H9 (cell line): ENCODE results near the gene ATG4B. TPM values are rescaled to one million over a fixed set of nuclear protein-coding genes. Genes with fewer than 3 reads are reported as not detected.

Experiments
- DNase-seq: peaks from one replicate; pipeline ENCODE4 v3.0.0-alpha.2; 2017
- H2AFZ ChIP-seq: one replicate; pipeline ENCODE4 v1.6.1; 2013; ENCODE audit warnings: mild to moderate bottlenecking, low read length, control low read depth, moderate library complexity
- H2AK5ac ChIP-seq: 2 replicates; pipeline ENCODE4 v1.6.1; 2013; ENCODE audit warnings: low read length, control low read depth, mixed read lengths; ENCODE audit not compliant: insufficient read length
- H2BK120ac ChIP-seq: one replicate; pipeline ENCODE4 v1.6.1; 2013; ENCODE audit warnings: low read depth, mild to moderate bottlenecking, low read length, control low read depth, inconsistent platforms; ENCODE audit not compliant: poor library complexity, severe bottlenecking
- H2BK12ac ChIP-seq: 2 replicates; pipeline ENCODE4 v1.6.1; 2013; ENCODE audit warnings: low read length, control low read depth, mixed read lengths, low read depth; ENCODE audit not compliant: insufficient read length
- H2BK15ac ChIP-seq: 2 replicates; pipeline ENCODE4 v1.6.1; 2013; ENCODE audit warnings: low read depth, low read length, control low read depth
- H2BK20ac ChIP-seq: one replicate; pipeline ENCODE4 v1.6.1; 2013; ENCODE audit warnings: low read depth, mild to moderate bottlenecking, low read length, control low read depth, inconsistent platforms; ENCODE audit not compliant: poor library complexity, severe bottlenecking
- H2BK5ac ChIP-seq: 2 replicates; pipeline ENCODE4 v1.6.1; 2013; ENCODE audit warnings: low read length, control low read depth, mixed read lengths; ENCODE audit not compliant: insufficient read length
- H3K14ac ChIP-seq: 2 replicates; pipeline ENCODE4 v1.6.1; 2013; ENCODE audit warnings: low read length, control low read depth; ENCODE audit not compliant: insufficient read depth
- H3K18ac ChIP-seq: 2 replicates; pipeline ENCODE4 v1.6.1; 2013; ENCODE audit warnings: low read depth, mild to moderate bottlenecking, mixed read lengths, low read length, control low read depth; ENCODE audit not compliant: insufficient read length
- H3K23ac ChIP-seq: 2 replicates; pipeline ENCODE4 v1.6.1; 2013; ENCODE audit warnings: low read length, control low read depth, mixed read lengths, low read depth; ENCODE audit not compliant: insufficient read length
- H3K23me2 ChIP-seq: 2 replicates; pipeline ENCODE4 v1.6.1; 2013; ENCODE audit warnings: low read depth, mild to moderate bottlenecking, mixed read lengths, low read length, control low read depth; ENCODE audit not compliant: insufficient read length, poor library complexity, severe bottlenecking
- H3K27ac ChIP-seq: 2 replicates; pipeline ENCODE4 v1.5.1; 2013; ENCODE audit warnings: low read length, control low read depth, mixed read lengths, low read depth; ENCODE audit not compliant: insufficient read length
- H3K27me3 ChIP-seq: 2 replicates; pipeline ENCODE4 v1.6.1; 2013; ENCODE audit warnings: low read length, control low read depth, inconsistent platforms; ENCODE audit not compliant: insufficient read depth
- H3K4ac ChIP-seq: 2 replicates; pipeline ENCODE4 v1.6.1; 2013; ENCODE audit warnings: low read depth, mild to moderate bottlenecking, control low read depth, inconsistent platforms, low read length, moderate library complexity
- H3K4me1 ChIP-seq: 2 replicates; pipeline ENCODE4 v1.6.1; 2013; ENCODE audit warnings: low read length, control low read depth, inconsistent platforms; ENCODE audit not compliant: insufficient read depth
- H3K4me2 ChIP-seq: 2 replicates; pipeline ENCODE4 v1.6.1; 2013; ENCODE audit warnings: low read length, control low read depth, mixed read lengths; ENCODE audit not compliant: insufficient read length, insufficient read depth
- H3K56ac ChIP-seq: 2 replicates; pipeline ENCODE4 v1.6.1; 2013; ENCODE audit warnings: low read depth, mild to moderate bottlenecking, mixed read lengths, low read length, control low read depth; ENCODE audit not compliant: insufficient read length
- H3K79me1 ChIP-seq: 2 replicates; pipeline ENCODE4 v1.6.1; 2013; ENCODE audit warnings: low read depth, mild to moderate bottlenecking, moderate library complexity, low read length, control low read depth, inconsistent platforms; ENCODE audit not compliant: insufficient read depth, poor library complexity, severe bottlenecking
- H3K79me2 ChIP-seq: 2 replicates; pipeline ENCODE4 v1.6.1; 2013; ENCODE audit warnings: low read length, control low read depth, inconsistent platforms; ENCODE audit not compliant: insufficient read depth
- H3K9ac ChIP-seq: 2 replicates; pipeline ENCODE4 v1.6.1; 2013; ENCODE audit warnings: low read length, control low read depth, mixed read lengths; ENCODE audit not compliant: insufficient read length; ENCODE audit errors: extremely low read depth
- H3K9me3 ChIP-seq: one replicate; pipeline ENCODE4 v1.6.1; 2013; ENCODE audit warnings: low read depth, low read length, inconsistent platforms; ENCODE audit not compliant: control insufficient read depth
- H3T11ph ChIP-seq: one replicate; pipeline ENCODE4 v1.6.1; 2013; ENCODE audit warnings: mild to moderate bottlenecking, low read length, control low read depth, inconsistent platforms
- H4K20me1 ChIP-seq: one replicate; pipeline ENCODE4 v1.6.1; 2013; ENCODE audit not compliant: control insufficient read depth, insufficient read length, insufficient read depth
- H4K5ac ChIP-seq: 2 replicates; pipeline ENCODE4 v1.6.1; 2013; ENCODE audit warnings: low read depth, mild to moderate bottlenecking, mixed read lengths, low read length, control low read depth; ENCODE audit not compliant: insufficient read length
- H4K8ac ChIP-seq: replicated peaks from 2 replicates; pipeline ENCODE4 v1.6.1; 2013; ENCODE audit warnings: low read length, control low read depth, mixed read lengths, low read depth; ENCODE audit not compliant: insufficient read length
- H4K91ac ChIP-seq: 2 replicates; pipeline ENCODE4 v1.6.1; 2013; ENCODE audit warnings: low read depth, mild to moderate bottlenecking, moderate library complexity, mixed read lengths, low read length, control low read depth; ENCODE audit not compliant: insufficient read length
- H3K27ac Mint-ChIP-seq, 3 experiments: 2 replicates in 2 of 3; 3 replicates in 1 of 3; pipeline ENCODE4 v1.8.0; 2020 to 2021; ENCODE audit warnings: mixed read lengths in 3 of 3, mild to moderate bottlenecking in 1 of 3, moderate library complexity in 1 of 3
- H3K27me3 Mint-ChIP-seq: 2 replicates; pipeline ENCODE4 v1.8.0; 2021; ENCODE audit warnings: low read depth, mild to moderate bottlenecking, moderate library complexity, mixed read lengths
- H3K36me3 Mint-ChIP-seq, 3 experiments: 2 replicates in 2 of 3; 3 replicates in 1 of 3; pipeline ENCODE4 v1.8.0; 2020 to 2021; ENCODE audit warnings: low read depth in 3 of 3, mixed read lengths in 3 of 3; ENCODE audit not compliant: insufficient read depth in 1 of 3
- H3K4me1 Mint-ChIP-seq, 2 experiments: 2 replicates each; pipeline ENCODE4 v1.8.0; 2020; ENCODE audit warnings: mixed read lengths in 2 of 2
- H3K4me3 Mint-ChIP-seq, 2 experiments: 2 replicates in 1 of 2; 3 replicates in 1 of 2; pipeline ENCODE4 v1.8.0; 2020 to 2021; ENCODE audit warnings: mild to moderate bottlenecking in 2 of 2, mixed read lengths in 2 of 2, moderate library complexity in 1 of 2
- H3K9me3 Mint-ChIP-seq, 2 experiments: 2 replicates in 1 of 2; 3 replicates in 1 of 2; pipeline ENCODE4 v1.8.0; 2020; ENCODE audit warnings: mild to moderate bottlenecking in 2 of 2, mixed read lengths in 2 of 2, moderate library complexity in 1 of 2
- WGBS: extraction: QIAGEN DNeasy Blood & Tissue Kit; methylation state at CpG from one replicate; pipeline ENCODE4 v1.1.7; 2013; ENCODE audit warnings: missing lambda C conversion rate, low lambda C conversion rate, mixed read lengths; ENCODE audit not compliant: insufficient read length; ENCODE audit errors: extremely low coverage; 5-methylcytosine and 5-hydroxymethylcytosine counted together
- total RNA-seq: library from RNA; stranded (reverse); gene quantifications from 2 replicates; pipeline ENCODE4 v1.2.1, GENCODE V29; 2021
- TF ChIP-seq, protein P1 (sequence below): fragments of 200-600 bp; sonication (generic); conservative IDR thresholded peaks from 3 replicates; pipeline ENCODE4 v1.8.0; 2021; ENCODE audit warnings: antibody characterized with exemption, mild to moderate bottlenecking

Gene ATG4B
- total RNA-seq, 1 experiment from 2014 or later, result 105 TPM

- Histone ChIP-seq H2AFZ (no peak overlapping the region), H4K5ac (no peak overlapping the region), H2BK12ac (no peak overlapping the region), H3K79me2 (peaks cover 6% of the 10 kb centered on the region; the same call in 1 of the 2 replicates), H2BK120ac (no peak overlapping the region), H2BK15ac (no peak overlapping the region), H3K4me2 (peak overlapping the region; percentile 89), H2AK5ac (no peak overlapping the region), H3K4ac (peak overlapping the region; percentile 58; the same call in 1 of the 2 replicates), H3K23me2 (peaks cover 3% of the 10 kb centered on the region), H3K79me1 (no peaks in the 10 kb centered on the region), H2BK20ac (no peak overlapping the region), H3K56ac (no peak overlapping the region), H4K20me1 (no peaks in the 10 kb centered on the region), H3T11ph (no peak overlapping the region), H4K8ac (no peak overlapping the region), H3K27ac (no peak overlapping the region), H4K91ac (no peak overlapping the region), H3K23ac (no peak overlapping the region), H3K9ac (peak overlapping the region; percentile 62), H3K4me1 (no peaks in the 10 kb centered on the region), H2BK5ac (no peak overlapping the region), H3K18ac (peak overlapping the region; percentile 13), H3K14ac (peak overlapping the region; percentile 94), H3K9me3 (no peaks in the 10 kb centered on the region), H3K27me3 (no peaks in the 10 kb centered on the region)
- peaks cover 29 to 50% (median 42%) of the 10 kb centered on the region in 3 experiments for H3K36me3 Mint-ChIP-seq
- TF ChIP-seq, protein P1, sequence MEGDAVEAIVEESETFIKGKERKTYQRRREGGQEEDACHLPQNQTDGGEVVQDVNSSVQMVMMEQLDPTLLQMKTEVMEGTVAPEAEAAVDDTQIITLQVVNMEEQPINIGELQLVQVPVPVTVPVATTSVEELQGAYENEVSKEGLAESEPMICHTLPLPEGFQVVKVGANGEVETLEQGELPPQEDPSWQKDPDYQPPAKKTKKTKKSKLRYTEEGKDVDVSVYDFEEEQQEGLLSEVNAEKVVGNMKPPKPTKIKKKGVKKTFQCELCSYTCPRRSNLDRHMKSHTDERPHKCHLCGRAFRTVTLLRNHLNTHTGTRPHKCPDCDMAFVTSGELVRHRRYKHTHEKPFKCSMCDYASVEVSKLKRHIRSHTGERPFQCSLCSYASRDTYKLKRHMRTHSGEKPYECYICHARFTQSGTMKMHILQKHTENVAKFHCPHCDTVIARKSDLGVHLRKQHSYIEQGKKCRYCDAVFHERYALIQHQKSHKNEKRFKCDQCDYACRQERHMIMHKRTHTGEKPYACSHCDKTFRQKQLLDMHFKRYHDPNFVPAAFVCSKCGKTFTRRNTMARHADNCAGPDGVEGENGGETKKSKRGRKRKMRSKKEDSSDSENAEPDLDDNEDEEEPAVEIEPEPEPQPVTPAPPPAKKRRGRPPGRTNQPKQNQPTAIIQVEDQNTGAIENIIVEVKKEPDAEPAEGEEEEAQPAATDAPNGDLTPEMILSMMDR, result no peak
- no CpG with 5 or more reads among the region's 37 CpGs for WGBS
- peak overlapping the region; percentile 88 to 99 for H3K4me3 Mint-ChIP-seq
- H3K27me3 Mint-ChIP-seq, result no peaks in the 10 kb centered on the region
- H3K4me1 Mint-ChIP-seq, result peaks cover 12 to 18% of the 10 kb centered on the region in 2 experiments
- peak overlapping the region in 2 of 3 experiments; percentile 48 to 90; a peak in 4 of 7 replicates for H3K27ac Mint-ChIP-seq
- peaks cover 0 to 3% of the 10 kb centered on the region in 2 experiments; a peak in 1 of 5 replicates for H3K9me3 Mint-ChIP-seq
- DNase-seq, result no peak
Measured at GRCh38 chr2:241686324-241686649, 48.8 kb downstream of the ATG4B start.
